GM12874 (cell line): ENCODE results near the gene ARHGAP10.

Experiments used
- CTCF ChIP-seq: IDR thresholded peaks from 2 replicates; pipeline ENCODE4 v1.5.1; 2011; ENCODE audit warnings: low read depth, mild to moderate bottlenecking, control low read depth, low read length, moderate library complexity; ENCODE audit not compliant: insufficient read depth

Gene ARHGAP10

GRCh38 chr4:147909225-147909624, 177.3 kb downstream of the ARHGAP10 start:
- TF ChIP-seq CTCF, result no peak

GRCh38 chr4:147910315-147910714, 178.4 kb downstream of the ARHGAP10 start:
- no peak for TF ChIP-seq CTCF

- TF ChIP-seq CTCF, result no peak
These were observed 181.2 kb downstream of the ARHGAP10 start for GRCh38 chr4:147913137-147913536.

GRCh38 chr4:147916351-147916750, 184.5 kb downstream of the ARHGAP10 start:
- TF ChIP-seq CTCF, result no peak

GRCh38 chr4:147923381-147923780, 191.5 kb downstream of the ARHGAP10 start:
- TF ChIP-seq CTCF, result no peak

- no peak for TF ChIP-seq CTCF
These were observed 192.0 kb downstream of the ARHGAP10 start for GRCh38 chr4:147923854-147924253.

- TF ChIP-seq CTCF, result peak; percentile 47
These were observed 192.9 kb downstream of the ARHGAP10 start for GRCh38 chr4:147924604-147925412.
